NOMO-1 (cell line): ENCODE results near the gene PPP6R3.

Experiments used
- DNase-seq, 2 experiments: peaks; one replicate each; lab custom pipeline; 2025; ENCODE audit not compliant: unreplicated experiment in 2 of 2; lab: John Stamatoyannopoulos, UW

The PPP6R3 gene

DNA sequence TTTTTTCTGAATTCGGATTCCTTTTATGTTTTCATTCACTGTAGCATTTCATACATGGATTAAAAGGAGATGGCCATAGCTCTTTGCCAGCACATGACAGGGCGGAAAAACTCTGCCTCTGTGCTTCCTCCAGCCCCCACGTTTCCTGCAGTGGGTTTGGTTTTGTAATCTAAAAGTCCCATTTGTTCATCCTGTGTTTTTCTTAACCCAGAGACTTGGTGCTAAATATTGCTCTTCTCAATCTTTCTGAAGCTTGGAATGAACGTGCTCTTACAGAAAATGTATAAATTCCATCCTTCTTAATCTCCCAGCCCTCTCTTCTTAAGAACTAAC lies 89.9 kb downstream of the PPP6R3 start:
- no peak for DNase-seq

- DNase-seq: no peak
Measured at GRCh38 chr11:68551223-68551622, 90.7 kb downstream of the PPP6R3 start.

- no peak for DNase-seq
Measured at GRCh38 chr11:68551777-68552176, 91.2 kb downstream of the PPP6R3 start.

- DNase-seq: peak; percentile 42 to 61
Measured at GRCh38 chr11:68552542-68552941, 92.0 kb downstream of the PPP6R3 start.

DNA sequence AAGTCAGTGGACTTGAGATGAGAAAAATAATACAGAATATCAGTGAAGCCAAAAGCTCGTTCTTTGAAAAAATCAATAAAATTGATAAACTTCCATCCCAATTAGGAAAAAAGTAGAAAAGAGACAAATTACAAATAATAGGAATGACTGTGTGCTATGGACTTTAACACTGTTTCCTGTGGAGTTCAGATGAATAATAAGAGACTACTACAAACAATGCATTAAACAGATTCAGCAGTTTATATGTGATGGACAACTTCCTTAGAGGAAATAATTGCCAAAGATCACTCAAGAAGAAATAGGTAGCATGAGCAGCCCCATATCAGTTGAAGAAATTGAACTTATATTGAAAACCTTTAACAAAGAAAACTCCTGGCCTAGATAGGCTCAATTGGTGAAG lies 99.7 kb downstream of the PPP6R3 start:
- no peak for DNase-seq

GRCh38 chr11:68563454-68563853 lies 102.9 kb downstream of the PPP6R3 start:
- DNase-seq: no peak

GRCh38 chr11:68564261-68564660 lies 103.7 kb downstream of the PPP6R3 start:
- DNase-seq: no peak

DNA sequence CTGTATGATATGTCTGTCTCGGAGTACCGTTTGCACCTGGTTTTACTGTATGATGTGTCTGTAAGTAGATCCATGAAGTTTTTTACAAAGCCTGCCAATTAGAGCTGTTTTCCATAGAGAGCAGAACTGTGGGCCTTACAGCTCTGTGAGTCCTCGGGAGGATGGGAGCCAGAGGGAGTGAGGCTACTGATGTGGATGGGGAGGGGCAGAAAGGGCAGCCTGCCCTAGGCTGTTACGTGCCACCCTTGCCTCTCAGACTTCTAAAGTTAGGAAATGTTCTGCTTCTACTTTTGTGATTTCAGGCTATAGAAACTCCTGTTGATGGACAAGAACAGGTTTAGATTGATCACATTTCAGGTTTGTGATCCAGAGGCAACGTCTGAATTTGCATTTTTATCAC lies 105.2 kb downstream of the PPP6R3 start:
- DNase-seq: no peak

DNA sequence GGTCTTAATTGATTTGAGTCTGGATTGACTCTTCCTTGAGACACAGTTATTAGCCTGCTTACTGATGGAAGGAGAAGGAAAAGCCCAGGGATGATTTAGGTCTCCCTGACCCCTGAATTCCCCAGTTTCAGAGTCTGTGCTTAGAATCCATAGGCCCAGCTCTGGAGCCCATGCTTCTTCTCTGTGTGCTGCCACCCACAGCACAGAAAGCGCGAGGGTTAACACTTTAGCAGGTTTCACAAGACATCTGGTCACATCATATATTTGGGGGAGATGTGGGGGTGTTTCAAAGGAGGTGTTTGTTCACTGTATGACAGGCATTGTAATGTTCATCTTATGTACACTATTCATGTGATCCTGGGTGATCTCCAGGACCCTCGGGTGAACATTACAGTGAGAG lies 107.0 kb downstream of the PPP6R3 start:
- no peak for DNase-seq

GRCh38 chr11:68569357-68569756 lies 108.8 kb downstream of the PPP6R3 start:
- DNase-seq: no peak

DNA sequence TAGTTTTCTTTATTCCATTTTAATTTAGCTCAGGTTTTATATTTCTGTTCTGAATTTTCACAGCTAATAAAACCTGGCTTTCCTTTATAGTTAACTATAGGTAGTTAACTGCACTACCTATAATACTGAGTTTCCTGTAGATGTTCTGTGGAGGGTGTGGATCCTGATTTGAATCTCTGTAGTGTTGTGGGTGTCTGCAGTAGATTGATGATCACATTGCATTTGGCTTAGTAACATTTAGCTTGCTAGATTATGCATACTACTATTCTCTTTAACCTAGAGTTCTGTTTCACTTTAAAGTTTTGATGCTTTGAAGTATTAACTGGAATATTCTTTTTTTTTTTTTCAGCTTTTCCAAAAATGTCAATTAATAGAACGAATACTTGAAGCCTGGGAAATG lies 110.1 kb downstream of the PPP6R3 start:
- DNase-seq: no peak

DNA sequence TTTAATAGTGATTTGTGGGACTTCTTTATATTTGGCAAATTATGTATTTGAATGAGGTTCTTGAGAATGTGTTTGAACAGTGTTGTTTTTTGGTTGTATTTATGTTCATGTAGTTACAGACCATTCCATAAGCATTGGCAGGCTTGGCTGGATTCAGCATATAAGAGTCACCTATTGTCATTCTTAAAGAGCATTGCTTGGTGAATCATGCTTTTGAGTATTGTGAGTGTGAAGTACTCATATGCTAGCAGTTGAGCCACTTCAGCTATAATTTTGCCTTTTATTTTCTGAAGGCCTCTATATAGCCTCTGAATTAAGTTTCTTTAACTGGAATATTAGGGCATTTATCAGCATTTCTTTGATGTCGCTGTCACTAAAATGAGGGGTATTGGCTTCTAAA lies 113.8 kb downstream of the PPP6R3 start:
- no peak for DNase-seq

DNA sequence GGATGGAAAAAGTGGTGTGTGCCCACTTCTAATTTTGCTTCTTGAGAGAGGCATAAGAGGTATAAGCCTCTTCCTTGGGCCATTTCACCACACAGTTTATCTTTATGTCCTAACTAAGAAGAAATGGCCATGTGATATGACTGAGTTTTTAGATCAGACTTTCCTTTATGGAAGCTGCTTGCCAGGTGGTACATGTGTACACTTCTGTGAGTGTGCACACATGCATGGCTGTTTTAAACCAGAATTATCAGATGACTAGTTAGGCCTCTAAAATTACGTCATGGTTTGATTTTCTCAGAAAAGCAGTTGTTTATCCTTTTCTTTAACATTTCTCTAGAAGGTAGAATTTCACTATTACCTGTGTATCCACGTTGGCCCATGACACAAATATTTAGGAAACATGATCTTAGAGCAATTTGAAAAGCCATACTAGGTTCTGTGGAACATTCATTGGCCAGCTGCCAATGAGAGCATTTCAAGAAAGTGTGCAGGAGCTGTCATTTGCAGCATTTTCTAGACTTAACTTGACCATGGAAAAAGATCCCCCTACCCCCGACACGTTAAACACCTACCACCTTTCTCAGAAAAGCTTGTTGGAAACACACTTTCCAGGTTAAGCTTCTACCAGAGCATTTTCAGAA lies 114.6 kb downstream of the PPP6R3 start:
- no peak for DNase-seq

DNA sequence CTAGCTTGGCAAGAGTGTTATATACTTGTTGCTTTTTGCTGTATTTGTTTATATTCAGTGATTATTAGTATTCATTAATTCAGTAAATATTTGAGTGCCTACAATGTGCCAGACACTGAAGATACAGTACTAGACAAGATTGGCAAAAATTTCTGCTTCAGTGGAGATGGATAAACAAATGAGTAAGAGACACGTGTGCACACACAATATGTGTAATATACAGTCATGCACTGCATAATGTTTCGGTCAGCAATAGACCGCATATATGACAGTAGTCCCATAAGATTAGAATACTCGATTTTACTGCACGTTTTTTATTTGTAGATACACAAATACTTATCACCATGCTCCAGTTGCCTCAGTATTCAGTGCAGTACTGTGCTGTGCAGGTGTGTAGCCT lies 118.9 kb downstream of the PPP6R3 start:
- no peak for DNase-seq

DNA sequence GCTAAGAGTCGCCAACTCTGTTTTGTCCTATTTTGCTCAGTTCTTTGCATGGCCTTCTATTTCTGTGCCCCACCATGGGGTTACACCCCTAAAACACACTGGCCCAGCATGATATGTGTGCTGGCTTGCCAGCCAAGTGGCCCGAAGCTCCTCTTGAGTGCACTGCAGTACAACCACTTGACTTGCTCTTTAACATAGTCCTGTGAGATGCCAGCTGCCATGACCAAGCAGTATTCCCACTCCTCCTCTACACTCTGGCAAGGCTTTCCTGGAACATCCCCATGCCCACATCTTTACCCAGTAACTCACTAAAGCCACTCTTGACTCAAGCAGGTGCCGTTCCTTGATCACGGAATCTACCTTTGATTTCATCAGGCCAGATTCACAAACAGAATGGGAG lies 120.9 kb downstream of the PPP6R3 start:
- DNase-seq: no peak

DNA sequence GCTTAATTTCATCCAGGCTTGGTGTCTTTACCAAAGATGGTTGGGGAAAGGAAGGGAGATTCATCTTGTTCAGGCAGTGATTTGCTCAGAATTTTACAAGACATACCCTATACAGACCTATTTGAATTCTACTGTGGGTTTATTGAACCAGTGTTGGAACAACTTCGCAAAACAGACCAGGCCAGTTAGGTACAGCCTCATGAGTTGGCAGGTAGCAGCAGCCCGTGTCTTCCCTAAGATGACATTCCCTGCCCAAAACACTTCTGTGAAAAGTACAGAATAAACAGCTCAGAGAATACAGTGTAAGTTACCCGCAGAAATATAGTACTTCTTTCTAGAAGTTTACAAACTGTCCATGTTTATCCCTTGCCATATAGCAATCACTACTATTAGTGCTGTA lies 121.3 kb downstream of the PPP6R3 start:
- no peak for DNase-seq

GRCh38 chr11:68582416-68583040 lies 122.0 kb downstream of the PPP6R3 start:
- DNase-seq: no peak

- no peak for DNase-seq
Measured at GRCh38 chr11:68583041-68583446, 122.5 kb downstream of the PPP6R3 start.

- DNase-seq: peak; percentile 17 to 38
Measured at GRCh38 chr11:68584097-68584496, 123.5 kb downstream of the PPP6R3 start.

GRCh38 chr11:68584991-68585524 lies 124.5 kb downstream of the PPP6R3 start:
- DNase-seq: no peak

- DNase-seq: no peak
Measured at GRCh38 chr11:68589547-68590216, 129.1 kb downstream of the PPP6R3 start.

- DNase-seq: no peak
Measured at GRCh38 chr11:68591719-68592118, 131.2 kb downstream of the PPP6R3 start.
